ENCODE measurements around the gene GFER. TPM values are rescaled to one million over a fixed set of nuclear protein-coding genes. Genes with fewer than 3 reads are reported as not detected.

Gene GFER
- total RNA-seq, 1 donor from 2014 or later: 31.6 TPM

GRCh38 chr16:2028146-2028545 lies 44.2 kb downstream of the GFER start:
- ATAC-seq (ENCODE audit: low read depth) (no peak), DNase-seq (no peak)
- Mint-ChIP-seq H3K27ac (no peak overlapping the region), H3K36me3 (ENCODE audit: low read depth) (no peaks in the 10 kb centered on the region), H3K27me3 (peaks cover 8% of the 10 kb centered on the region), H3K4me3 (peak overlapping the region; percentile 69), H3K4me1 (peaks cover 12% of the 10 kb centered on the region), H3K9me3 (no peaks in the 10 kb centered on the region)
- intact Hi-C loops (cut with micrococcal nuclease): no loop called here
- TF ChIP-seq, protein P1, sequence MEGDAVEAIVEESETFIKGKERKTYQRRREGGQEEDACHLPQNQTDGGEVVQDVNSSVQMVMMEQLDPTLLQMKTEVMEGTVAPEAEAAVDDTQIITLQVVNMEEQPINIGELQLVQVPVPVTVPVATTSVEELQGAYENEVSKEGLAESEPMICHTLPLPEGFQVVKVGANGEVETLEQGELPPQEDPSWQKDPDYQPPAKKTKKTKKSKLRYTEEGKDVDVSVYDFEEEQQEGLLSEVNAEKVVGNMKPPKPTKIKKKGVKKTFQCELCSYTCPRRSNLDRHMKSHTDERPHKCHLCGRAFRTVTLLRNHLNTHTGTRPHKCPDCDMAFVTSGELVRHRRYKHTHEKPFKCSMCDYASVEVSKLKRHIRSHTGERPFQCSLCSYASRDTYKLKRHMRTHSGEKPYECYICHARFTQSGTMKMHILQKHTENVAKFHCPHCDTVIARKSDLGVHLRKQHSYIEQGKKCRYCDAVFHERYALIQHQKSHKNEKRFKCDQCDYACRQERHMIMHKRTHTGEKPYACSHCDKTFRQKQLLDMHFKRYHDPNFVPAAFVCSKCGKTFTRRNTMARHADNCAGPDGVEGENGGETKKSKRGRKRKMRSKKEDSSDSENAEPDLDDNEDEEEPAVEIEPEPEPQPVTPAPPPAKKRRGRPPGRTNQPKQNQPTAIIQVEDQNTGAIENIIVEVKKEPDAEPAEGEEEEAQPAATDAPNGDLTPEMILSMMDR (IDR thresholded peaks at IDR 0.05): no peak
- POLR2A ChIA-PET: interaction anchor here (0.6 to 1.6 kb wide), 2 partner anchors 127 to 628 kb away, joined by 9 to 12 read pairs; partner anchors contain the start of gene TRAF7
- CTCF ChIA-PET: interaction anchor here (1.8 kb wide), 1 partner anchor 112 kb away, joined by 7 read pairs; no protein-coding TSS in a partner anchor

DNA sequence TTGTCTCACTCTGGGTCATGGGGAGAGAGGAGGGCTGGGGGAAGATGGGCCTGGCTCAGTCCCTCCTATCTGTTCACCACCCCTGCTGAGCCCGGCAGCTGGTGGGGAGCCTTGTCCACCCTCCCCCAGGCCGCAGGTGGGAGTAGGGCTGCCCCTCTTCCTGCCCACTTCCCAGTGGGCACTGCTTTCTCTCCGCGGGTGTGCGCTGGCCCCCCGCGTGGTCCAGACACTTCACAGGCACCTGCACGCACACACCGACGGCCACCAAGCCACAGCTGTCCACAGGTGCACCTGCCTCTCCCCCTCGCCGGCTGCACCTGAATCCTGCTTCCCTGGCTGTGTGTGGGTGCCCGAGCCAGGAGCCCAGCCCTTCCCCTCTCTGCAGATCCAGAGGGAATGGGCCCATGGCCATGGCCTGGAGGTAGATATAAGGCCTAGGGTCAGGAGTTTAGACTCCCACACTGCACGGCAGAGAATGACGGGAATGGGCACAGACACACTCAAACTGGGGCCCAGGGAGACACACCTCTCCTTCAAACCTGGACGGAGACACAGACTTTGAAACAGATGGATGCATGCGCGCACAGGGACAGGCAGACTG lies 44.7 kb downstream of the GFER start:
- H3K9me3 Mint-ChIP-seq: no peaks in the 10 kb centered on the region
- H3K4me3 Mint-ChIP-seq: no peak overlapping the region
- H3K4me1 Mint-ChIP-seq: peaks cover 10% of the 10 kb centered on the region
- H3K27me3 Mint-ChIP-seq: peaks cover 8% of the 10 kb centered on the region
- intact Hi-C loops (cut with micrococcal nuclease): no loop called here
- TF ChIP-seq, protein P1 (IDR thresholded peaks at IDR 0.05): no peak
- CTCF ChIA-PET: interaction anchor here (1.8 kb wide), 1 partner anchor 112 kb away, joined by 7 read pairs; no protein-coding TSS in a partner anchor
- ATAC-seq (ENCODE audit: low read depth) (no peak), DNase-seq (no peak)
- POLR2A ChIA-PET: interaction anchor here (0.6 kb wide), 1 partner anchor 628 kb away, joined by 9 read pairs; no protein-coding TSS in a partner anchor
- H3K27ac Mint-ChIP-seq: no peak overlapping the region
- no peaks in the 10 kb centered on the region for H3K36me3 Mint-ChIP-seq (ENCODE audit: low read depth)

GRCh38 chr16:2029350-2029749 lies 45.4 kb downstream of the GFER start:
- Mint-ChIP-seq H3K27me3 (peaks cover 8% of the 10 kb centered on the region), H3K27ac (no peak overlapping the region), H3K9me3 (no peaks in the 10 kb centered on the region), H3K36me3 (ENCODE audit: low read depth) (no peaks in the 10 kb centered on the region), H3K4me1 (peaks cover 10% of the 10 kb centered on the region), H3K4me3 (no peak overlapping the region)
- intact Hi-C loops (cut with micrococcal nuclease): no loop called here
- ChIA-PET POLR2A (no interaction called here), CTCF (no interaction called here)
- DNase-seq (no peak), ATAC-seq (ENCODE audit: low read depth) (no peak)
- TF ChIP-seq, protein P1 (IDR thresholded peaks at IDR 0.05): no peak

GRCh38 chr16:2030036-2030435 lies 46.0 kb downstream of the GFER start:
- no peak for ATAC-seq (ENCODE audit: low read depth)
- ChIA-PET CTCF (no interaction called here), POLR2A (interaction anchor here (0.6 kb wide), 1 partner anchor 703 kb away, joined by 4 read pairs; no protein-coding TSS in a partner anchor)
- no peak overlapping the region for H3K4me3 Mint-ChIP-seq
- no peaks in the 10 kb centered on the region for H3K36me3 Mint-ChIP-seq (ENCODE audit: low read depth)
- H3K9me3 Mint-ChIP-seq: no peaks in the 10 kb centered on the region
- intact Hi-C loops (cut with micrococcal nuclease): no loop called here
- peaks cover 11% of the 10 kb centered on the region for H3K27me3 Mint-ChIP-seq
- TF ChIP-seq, protein P1 (IDR thresholded peaks at IDR 0.05): no peak
- DNase-seq: no peak
- H3K4me1 Mint-ChIP-seq: peaks cover 10% of the 10 kb centered on the region
- no peak overlapping the region for H3K27ac Mint-ChIP-seq

- H3K4me3 Mint-ChIP-seq: no peak overlapping the region
- no peak overlapping the region for H3K27ac Mint-ChIP-seq
- intact Hi-C loops (cut with micrococcal nuclease): no loop called here
- peaks cover 6% of the 10 kb centered on the region for H3K27me3 Mint-ChIP-seq
- H3K36me3 Mint-ChIP-seq (ENCODE audit: low read depth): no peaks in the 10 kb centered on the region
- CTCF ChIA-PET: no interaction called here
- POLR2A ChIA-PET: no interaction called here
- peaks cover 6% of the 10 kb centered on the region for H3K4me1 Mint-ChIP-seq
- DNase-seq: no peak
- ATAC-seq (ENCODE audit: low read depth): no peak
- no peaks in the 10 kb centered on the region for H3K9me3 Mint-ChIP-seq
- TF ChIP-seq, protein P1 (IDR thresholded peaks at IDR 0.05): no peak
Observed at GRCh38 chr16:2031081-2031577, 47.1 kb downstream of the GFER start.
